ENCODE results near the gene STK11IP. TPM values are rescaled to one million over a fixed set of nuclear protein-coding genes. Genes with fewer than 3 reads are reported as not detected.
A peak's percentile ranks its signal among the peaks of the same experiment; 100 is the strongest.

Gene STK11IP
- polyA plus RNA-seq (2013) = 19.1 and 19.7 TPM in 2 replicates

GRCh38 chr2:219597552-219598307, at the start of gene STK11IP:
STK11IP (plus strand) TSS chr2:219597857; CDS start chr2:219598120, 263 bp downstream.
- peak; percentile 97 to 98 for DNase-seq
- Histone ChIP-seq H4K12ac (ENCODE audit: low read depth, low read length) (peak within 1 kb of the TSS; percentile 66), H4K91ac (ENCODE audit: low read depth, low read length) (peak within 1 kb of the TSS; percentile 82), H4K8ac (ENCODE audit: low read depth, low read length) (peak within 1 kb of the TSS; percentile 91), H3K27ac (ENCODE audit: low read depth, low read length) (peak within 1 kb of the TSS; percentile 99), H3K4me3 (ENCODE audit: low read depth, low read length) (peak within 1 kb of the TSS; percentile 86), H2BK120ac (ENCODE audit: insufficient read depth, low read length, poor library complexity) (peak within 1 kb of the TSS; percentile 96), H3K4me2 (ENCODE audit: low read length) (peak within 1 kb of the TSS; percentile 80), H3K36me3 (ENCODE audit: control insufficient read depth in 1 of 2, insufficient read depth in 2 of 2, low read length in 2 of 2) (peaks cover 7 to 16% of the 10 kb centered on the region in 2 experiments), H2BK12ac (ENCODE audit: low read length) (peak within 1 kb of the TSS; percentile 79), H3K9ac (ENCODE audit: low read length) (peak within 1 kb of the TSS; percentile 96), H2BK5ac (ENCODE audit: low read depth, low read length, poor library complexity) (peak within 1 kb of the TSS; percentile 92), H2AK5ac (ENCODE audit: low read length) (peak within 1 kb of the TSS; percentile 79), H2AFZ (ENCODE audit: insufficient read depth, low read length, poor library complexity) (peak within 1 kb of the TSS; percentile 82), H3K9me3 (ENCODE audit: insufficient read depth, low read depth, low read length) (no peaks in the 10 kb centered on the region), H3K79me2 (ENCODE audit: control insufficient read depth, insufficient read depth, low read length, poor library complexity) (peaks cover 8% of the 10 kb centered on the region), H3K18ac (ENCODE audit: low read length) (peak within 1 kb of the TSS; percentile 93), H3K14ac (ENCODE audit: low read length) (peak within 1 kb of the TSS; percentile 96), H3K4me1 (ENCODE audit: control insufficient read depth in 1 of 2, insufficient read depth in 2 of 2, low read length in 2 of 2) (peaks cover 6 to 17% of the 10 kb centered on the region in 2 experiments), H3K27me3 (ENCODE audit: insufficient read depth, low read length) (no peaks in the 10 kb centered on the region), H3K23ac (ENCODE audit: low read length) (no peak within 1 kb of the TSS), H3K4ac (ENCODE audit: low read depth, low read length) (peak within 1 kb of the TSS; percentile 64), H3K79me1 (ENCODE audit: low read length) (peaks cover 18% of the 10 kb centered on the region)
- WGBS (ENCODE audit: extremely low coverage, insufficient coverage, insufficient read length) = no CpG with 5 or more reads among the region's 57 CpGs

GRCh38 chr2:219548990-219549389, 48.7 kb upstream of the STK11IP start:
- Histone ChIP-seq H3K23ac (ENCODE audit: low read length) (no peak overlapping the region), H3K79me1 (ENCODE audit: low read length) (peaks cover 2% of the 10 kb centered on the region), H3K36me3 (ENCODE audit: control insufficient read depth in 1 of 2, insufficient read depth in 2 of 2, low read length in 2 of 2) (no peaks in the 10 kb centered on the region), H3K79me2 (ENCODE audit: control insufficient read depth, insufficient read depth, low read length, poor library complexity) (no peaks in the 10 kb centered on the region), H2AFZ (ENCODE audit: insufficient read depth, low read length, poor library complexity) (no peak overlapping the region), H3K4ac (ENCODE audit: low read depth, low read length) (no peak overlapping the region), H4K12ac (ENCODE audit: low read depth, low read length) (no peak overlapping the region), H3K27me3 (ENCODE audit: insufficient read depth, low read length) (no peaks in the 10 kb centered on the region), H3K18ac (ENCODE audit: low read length) (no peak overlapping the region), H3K27ac (ENCODE audit: low read depth, low read length) (no peak overlapping the region), H2BK12ac (ENCODE audit: low read length) (no peak overlapping the region), H3K14ac (ENCODE audit: low read length) (no peak overlapping the region), H2BK5ac (ENCODE audit: low read depth, low read length, poor library complexity) (no peak overlapping the region), H3K4me1 (ENCODE audit: control insufficient read depth in 1 of 2, insufficient read depth in 2 of 2, low read length in 2 of 2) (peaks cover 15 to 18% of the 10 kb centered on the region in 2 experiments), H2AK5ac (ENCODE audit: low read length) (no peak overlapping the region), H3K4me2 (ENCODE audit: low read length) (no peak overlapping the region), H3K9ac (ENCODE audit: low read length) (no peak overlapping the region), H4K8ac (ENCODE audit: low read depth, low read length) (no peak overlapping the region), H3K9me3 (ENCODE audit: insufficient read depth, low read depth, low read length) (no peaks in the 10 kb centered on the region), H4K91ac (ENCODE audit: low read depth, low read length) (no peak overlapping the region), H3K4me3 (ENCODE audit: low read depth, low read length) (no peak overlapping the region), H2BK120ac (ENCODE audit: insufficient read depth, low read length, poor library complexity) (no peak overlapping the region)
- no peak for DNase-seq
- no CpG with 5 or more reads among the region's 18 CpGs for WGBS (ENCODE audit: extremely low coverage, insufficient coverage, insufficient read length)

- Histone ChIP-seq H3K4me1 (ENCODE audit: control insufficient read depth in 1 of 2, insufficient read depth in 2 of 2, low read length in 2 of 2) (peaks cover 12 to 13% of the 10 kb centered on the region in 2 experiments), H2BK5ac (ENCODE audit: low read depth, low read length, poor library complexity) (no peak overlapping the region), H3K9me3 (ENCODE audit: insufficient read depth, low read depth, low read length) (no peaks in the 10 kb centered on the region), H3K14ac (ENCODE audit: low read length) (no peak overlapping the region), H4K91ac (ENCODE audit: low read depth, low read length) (no peak overlapping the region), H3K79me2 (ENCODE audit: control insufficient read depth, insufficient read depth, low read length, poor library complexity) (no peaks in the 10 kb centered on the region), H4K12ac (ENCODE audit: low read depth, low read length) (no peak overlapping the region), H3K79me1 (ENCODE audit: low read length) (peaks cover 2% of the 10 kb centered on the region), H2AK5ac (ENCODE audit: low read length) (no peak overlapping the region), H3K9ac (ENCODE audit: low read length) (no peak overlapping the region), H3K4me2 (ENCODE audit: low read length) (no peak overlapping the region), H2BK120ac (ENCODE audit: insufficient read depth, low read length, poor library complexity) (no peak overlapping the region), H2AFZ (ENCODE audit: insufficient read depth, low read length, poor library complexity) (no peak overlapping the region), H3K4me3 (ENCODE audit: low read depth, low read length) (no peak overlapping the region), H3K18ac (ENCODE audit: low read length) (no peak overlapping the region), H3K23ac (ENCODE audit: low read length) (no peak overlapping the region), H2BK12ac (ENCODE audit: low read length) (no peak overlapping the region), H3K36me3 (ENCODE audit: control insufficient read depth in 1 of 2, insufficient read depth in 2 of 2, low read length in 2 of 2) (peaks cover 1 to 6% of the 10 kb centered on the region in 2 experiments), H3K27ac (ENCODE audit: low read depth, low read length) (no peak overlapping the region), H4K8ac (ENCODE audit: low read depth, low read length) (no peak overlapping the region), H3K4ac (ENCODE audit: low read depth, low read length) (no peak overlapping the region), H3K27me3 (ENCODE audit: insufficient read depth, low read length) (no peaks in the 10 kb centered on the region)
- no peak for DNase-seq
- WGBS (ENCODE audit: extremely low coverage, insufficient coverage, insufficient read length) = no CpG with 5 or more reads among the region's 9 CpGs
These were observed 48.0 kb upstream of the STK11IP start for GRCh38 chr2:219549619-219550018.

GRCh38 chr2:219551441-219552381, 45.9 kb upstream of the STK11IP start:
- peak in 1 of 2 donors; percentile 24 for DNase-seq
- Histone ChIP-seq H3K79me2 (ENCODE audit: control insufficient read depth, insufficient read depth, low read length, poor library complexity) (no peaks in the 10 kb centered on the region), H4K8ac (ENCODE audit: low read depth, low read length) (peak overlapping the region; percentile 4), H3K18ac (ENCODE audit: low read length) (peak overlapping the region; percentile 6), H2BK12ac (ENCODE audit: low read length) (no peak overlapping the region), H2AFZ (ENCODE audit: insufficient read depth, low read length, poor library complexity) (peak overlapping the region; percentile 8), H2AK5ac (ENCODE audit: low read length) (no peak overlapping the region), H3K36me3 (ENCODE audit: control insufficient read depth in 1 of 2, insufficient read depth in 2 of 2, low read length in 2 of 2) (peaks cover 15 to 21% of the 10 kb centered on the region in 2 experiments), H2BK120ac (ENCODE audit: insufficient read depth, low read length, poor library complexity) (no peak overlapping the region), H3K79me1 (ENCODE audit: low read length) (peaks cover 2% of the 10 kb centered on the region), H3K4me2 (ENCODE audit: low read length) (peak overlapping the region; percentile 99), H3K9ac (ENCODE audit: low read length) (no peak overlapping the region), H3K4me3 (ENCODE audit: low read depth, low read length) (peak overlapping the region; percentile 54), H4K12ac (ENCODE audit: low read depth, low read length) (no peak overlapping the region), H3K23ac (ENCODE audit: low read length) (no peak overlapping the region), H3K27me3 (ENCODE audit: insufficient read depth, low read length) (no peaks in the 10 kb centered on the region), H3K4ac (ENCODE audit: low read depth, low read length) (no peak overlapping the region), H2BK5ac (ENCODE audit: low read depth, low read length, poor library complexity) (no peak overlapping the region), H3K9me3 (ENCODE audit: insufficient read depth, low read depth, low read length) (no peaks in the 10 kb centered on the region), H3K14ac (ENCODE audit: low read length) (no peak overlapping the region), H4K91ac (ENCODE audit: low read depth, low read length) (peak overlapping the region; percentile 30), H3K27ac (ENCODE audit: low read depth, low read length) (no peak overlapping the region), H3K4me1 (ENCODE audit: control insufficient read depth in 1 of 2, insufficient read depth in 2 of 2, low read length in 2 of 2) (peaks cover 12 to 13% of the 10 kb centered on the region in 2 experiments)
- no CpG with 5 or more reads among the region's 54 CpGs for WGBS (ENCODE audit: extremely low coverage, insufficient coverage, insufficient read length)

Measured in trophoblast cell (in vitro differentiated cells and primary cell).